ENCODE data around the gene LTO1.

DNA sequence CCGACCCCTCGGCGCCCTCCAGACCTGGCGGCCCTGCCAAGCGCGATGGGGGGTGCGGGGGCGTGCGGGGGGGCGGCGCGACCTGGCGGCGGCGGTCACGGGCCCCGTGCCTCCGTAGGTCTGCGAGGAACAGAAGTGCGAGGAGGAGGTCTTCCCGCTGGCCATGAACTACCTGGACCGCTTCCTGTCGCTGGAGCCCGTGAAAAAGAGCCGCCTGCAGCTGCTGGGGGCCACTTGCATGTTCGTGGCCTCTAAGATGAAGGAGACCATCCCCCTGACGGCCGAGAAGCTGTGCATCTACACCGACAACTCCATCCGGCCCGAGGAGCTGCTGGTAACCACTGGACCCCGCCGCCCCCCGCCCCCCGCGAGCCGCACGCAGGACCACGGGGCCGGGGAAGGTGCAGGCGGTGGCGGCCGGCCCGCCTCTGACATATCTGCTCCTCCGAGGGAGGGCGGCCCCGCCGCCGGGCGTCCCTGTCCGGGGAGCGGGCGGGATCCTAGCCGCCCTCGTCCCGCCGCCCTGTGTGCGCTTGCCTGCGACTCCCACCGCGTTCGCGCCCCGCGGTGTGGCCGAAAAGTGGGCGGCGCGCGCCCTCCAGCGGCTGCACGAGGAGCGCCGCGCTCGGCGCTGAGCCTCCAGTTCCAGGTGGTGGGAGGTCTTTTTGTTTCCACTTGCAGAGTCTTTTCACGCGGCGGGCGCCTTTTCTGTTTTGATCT, 32.1 kb downstream of the LTO1 start:
- TF ChIP-seq, protein P1, sequence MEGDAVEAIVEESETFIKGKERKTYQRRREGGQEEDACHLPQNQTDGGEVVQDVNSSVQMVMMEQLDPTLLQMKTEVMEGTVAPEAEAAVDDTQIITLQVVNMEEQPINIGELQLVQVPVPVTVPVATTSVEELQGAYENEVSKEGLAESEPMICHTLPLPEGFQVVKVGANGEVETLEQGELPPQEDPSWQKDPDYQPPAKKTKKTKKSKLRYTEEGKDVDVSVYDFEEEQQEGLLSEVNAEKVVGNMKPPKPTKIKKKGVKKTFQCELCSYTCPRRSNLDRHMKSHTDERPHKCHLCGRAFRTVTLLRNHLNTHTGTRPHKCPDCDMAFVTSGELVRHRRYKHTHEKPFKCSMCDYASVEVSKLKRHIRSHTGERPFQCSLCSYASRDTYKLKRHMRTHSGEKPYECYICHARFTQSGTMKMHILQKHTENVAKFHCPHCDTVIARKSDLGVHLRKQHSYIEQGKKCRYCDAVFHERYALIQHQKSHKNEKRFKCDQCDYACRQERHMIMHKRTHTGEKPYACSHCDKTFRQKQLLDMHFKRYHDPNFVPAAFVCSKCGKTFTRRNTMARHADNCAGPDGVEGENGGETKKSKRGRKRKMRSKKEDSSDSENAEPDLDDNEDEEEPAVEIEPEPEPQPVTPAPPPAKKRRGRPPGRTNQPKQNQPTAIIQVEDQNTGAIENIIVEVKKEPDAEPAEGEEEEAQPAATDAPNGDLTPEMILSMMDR (conservative IDR thresholded peaks at IDR 0.05; ENCODE audit: low read depth in 2 of 2): peak; percentile 77 to 90
- TF ChIP-seq POLR2AphosphoS5 (IDR thresholded peaks at IDR 0.05; ENCODE audit: low read depth) (no peak), ETS1 (IDR thresholded peaks at IDR 0.05) (no peak), EZH2 (IDR thresholded peaks at IDR 0.05; ENCODE audit: low read depth, unreplicated experiment) (no peak), CREB1 (CRISPR knock-in tag; IDR thresholded peaks at IDR 0.05; ENCODE audit: low read depth) (no peak), JUNB (IDR thresholded peaks at IDR 0.05; ENCODE audit: unreplicated experiment) (no peak), ZNF331 (CRISPR knock-in tag; IDR thresholded peaks at IDR 0.05; ENCODE audit: low read depth) (no peak)
- TF ChIP-seq, protein P2, sequence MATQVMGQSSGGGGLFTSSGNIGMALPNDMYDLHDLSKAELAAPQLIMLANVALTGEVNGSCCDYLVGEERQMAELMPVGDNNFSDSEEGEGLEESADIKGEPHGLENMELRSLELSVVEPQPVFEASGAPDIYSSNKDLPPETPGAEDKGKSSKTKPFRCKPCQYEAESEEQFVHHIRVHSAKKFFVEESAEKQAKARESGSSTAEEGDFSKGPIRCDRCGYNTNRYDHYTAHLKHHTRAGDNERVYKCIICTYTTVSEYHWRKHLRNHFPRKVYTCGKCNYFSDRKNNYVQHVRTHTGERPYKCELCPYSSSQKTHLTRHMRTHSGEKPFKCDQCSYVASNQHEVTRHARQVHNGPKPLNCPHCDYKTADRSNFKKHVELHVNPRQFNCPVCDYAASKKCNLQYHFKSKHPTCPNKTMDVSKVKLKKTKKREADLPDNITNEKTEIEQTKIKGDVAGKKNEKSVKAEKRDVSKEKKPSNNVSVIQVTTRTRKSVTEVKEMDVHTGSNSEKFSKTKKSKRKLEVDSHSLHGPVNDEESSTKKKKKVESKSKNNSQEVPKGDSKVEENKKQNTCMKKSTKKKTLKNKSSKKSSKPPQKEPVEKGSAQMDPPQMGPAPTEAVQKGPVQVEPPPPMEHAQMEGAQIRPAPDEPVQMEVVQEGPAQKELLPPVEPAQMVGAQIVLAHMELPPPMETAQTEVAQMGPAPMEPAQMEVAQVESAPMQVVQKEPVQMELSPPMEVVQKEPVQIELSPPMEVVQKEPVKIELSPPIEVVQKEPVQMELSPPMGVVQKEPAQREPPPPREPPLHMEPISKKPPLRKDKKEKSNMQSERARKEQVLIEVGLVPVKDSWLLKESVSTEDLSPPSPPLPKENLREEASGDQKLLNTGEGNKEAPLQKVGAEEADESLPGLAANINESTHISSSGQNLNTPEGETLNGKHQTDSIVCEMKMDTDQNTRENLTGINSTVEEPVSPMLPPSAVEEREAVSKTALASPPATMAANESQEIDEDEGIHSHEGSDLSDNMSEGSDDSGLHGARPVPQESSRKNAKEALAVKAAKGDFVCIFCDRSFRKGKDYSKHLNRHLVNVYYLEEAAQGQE (IDR thresholded peaks at IDR 0.05; ENCODE audit: unreplicated experiment): no peak

Data from GM23338 (cell line).